Osteocyte (in vitro differentiated cells): Measurements from ENCODE around the gene BCL3. TPM values are rescaled to one million over a fixed set of nuclear protein-coding genes. Genes with fewer than 3 reads are reported as not detected.

Experiments
- DNase-seq: peaks from one replicate; pipeline ENCODE4 v3.0.0; 2021; ENCODE audit warnings: mixed read lengths; ENCODE audit not compliant: unreplicated experiment; ENCODE audit errors: extremely low spot score
- H3K27ac Mint-ChIP-seq: one replicate; pipeline ENCODE4 v1.8.0; 2021; ENCODE audit warnings: mild to moderate bottlenecking, mixed read lengths; ENCODE audit not compliant: unreplicated experiment
- H3K27me3 Mint-ChIP-seq: one replicate; pipeline ENCODE4 v1.8.0; 2021; ENCODE audit warnings: mixed read lengths; ENCODE audit not compliant: unreplicated experiment
- H3K36me3 Mint-ChIP-seq: one replicate; pipeline ENCODE4 v1.8.0; 2021; ENCODE audit warnings: mixed read lengths; ENCODE audit not compliant: unreplicated experiment
- H3K4me1 Mint-ChIP-seq: one replicate; pipeline ENCODE4 v1.8.0; 2021; ENCODE audit warnings: mixed read lengths; ENCODE audit not compliant: unreplicated experiment
- H3K4me3 Mint-ChIP-seq: one replicate; pipeline ENCODE4 v1.8.0; 2021; ENCODE audit warnings: mild to moderate bottlenecking, moderate library complexity, mixed read lengths; ENCODE audit not compliant: unreplicated experiment
- H3K9me3 Mint-ChIP-seq: one replicate; pipeline ENCODE4 v1.8.0; 2021; ENCODE audit warnings: mixed read lengths; ENCODE audit not compliant: unreplicated experiment
- total RNA-seq: library from RNA; stranded (reverse); gene quantifications from 2 replicates; pipeline ENCODE4 v1.2.1, GENCODE V29; 2021
- TF ChIP-seq, protein P1 (sequence below): fragments of 200-600 bp; sonication (generic); IDR thresholded peaks from 2 replicates; pipeline ENCODE4 v1.5.0; 2021; ENCODE audit warnings: antibody characterized with exemption, mild to moderate bottlenecking, moderate library complexity

BCL3 gene
- total RNA-seq, 1 donor from 2014 or later, result 15.3 TPM

DNA sequence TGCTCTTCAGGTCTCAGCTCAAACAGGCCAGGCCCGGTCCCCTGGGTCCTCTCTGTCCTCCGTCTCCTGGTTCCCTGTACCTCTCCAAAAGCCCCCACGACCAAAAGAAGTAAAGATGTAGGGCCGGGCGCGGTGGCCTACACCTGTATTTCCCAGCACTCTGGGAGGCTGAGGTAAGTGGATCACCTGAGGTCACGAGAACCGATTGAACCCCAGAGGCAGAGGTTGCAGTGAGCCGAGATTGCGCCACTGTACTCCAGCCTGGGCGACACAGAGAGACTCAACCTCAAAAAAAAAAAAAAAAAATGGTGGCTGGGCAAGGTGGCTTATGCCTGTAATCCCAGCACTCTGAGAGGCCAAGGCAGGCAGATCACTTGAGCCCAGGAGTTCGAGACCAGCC lies 22.0 kb upstream of the BCL3 start:
- Mint-ChIP-seq H3K4me3 (no peak overlapping the region), H3K4me1 (peaks cover 26% of the 10 kb centered on the region), H3K27me3 (no peaks in the 10 kb centered on the region), H3K27ac (no peak overlapping the region), H3K9me3 (no peaks in the 10 kb centered on the region), H3K36me3 (no peaks in the 10 kb centered on the region)
- no peak for DNase-seq
- TF ChIP-seq, protein P1, sequence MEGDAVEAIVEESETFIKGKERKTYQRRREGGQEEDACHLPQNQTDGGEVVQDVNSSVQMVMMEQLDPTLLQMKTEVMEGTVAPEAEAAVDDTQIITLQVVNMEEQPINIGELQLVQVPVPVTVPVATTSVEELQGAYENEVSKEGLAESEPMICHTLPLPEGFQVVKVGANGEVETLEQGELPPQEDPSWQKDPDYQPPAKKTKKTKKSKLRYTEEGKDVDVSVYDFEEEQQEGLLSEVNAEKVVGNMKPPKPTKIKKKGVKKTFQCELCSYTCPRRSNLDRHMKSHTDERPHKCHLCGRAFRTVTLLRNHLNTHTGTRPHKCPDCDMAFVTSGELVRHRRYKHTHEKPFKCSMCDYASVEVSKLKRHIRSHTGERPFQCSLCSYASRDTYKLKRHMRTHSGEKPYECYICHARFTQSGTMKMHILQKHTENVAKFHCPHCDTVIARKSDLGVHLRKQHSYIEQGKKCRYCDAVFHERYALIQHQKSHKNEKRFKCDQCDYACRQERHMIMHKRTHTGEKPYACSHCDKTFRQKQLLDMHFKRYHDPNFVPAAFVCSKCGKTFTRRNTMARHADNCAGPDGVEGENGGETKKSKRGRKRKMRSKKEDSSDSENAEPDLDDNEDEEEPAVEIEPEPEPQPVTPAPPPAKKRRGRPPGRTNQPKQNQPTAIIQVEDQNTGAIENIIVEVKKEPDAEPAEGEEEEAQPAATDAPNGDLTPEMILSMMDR, result no peak

GRCh38 chr19:44728178-44728577 lies 20.3 kb upstream of the BCL3 start:
- H3K4me3 Mint-ChIP-seq, result no peak overlapping the region
- TF ChIP-seq, protein P1, result no peak
- H3K4me1 Mint-ChIP-seq, result peaks cover 24% of the 10 kb centered on the region
- H3K27ac Mint-ChIP-seq, result no peak overlapping the region
- H3K27me3 Mint-ChIP-seq, result peaks cover 3% of the 10 kb centered on the region
- no peak for DNase-seq
- H3K36me3 Mint-ChIP-seq, result no peaks in the 10 kb centered on the region
- H3K9me3 Mint-ChIP-seq, result no peaks in the 10 kb centered on the region

GRCh38 chr19:44729516-44730033 lies 18.9 kb upstream of the BCL3 start:
- Mint-ChIP-seq H3K9me3 (no peaks in the 10 kb centered on the region), H3K36me3 (no peaks in the 10 kb centered on the region), H3K27ac (no peak overlapping the region), H3K4me1 (peaks cover 13% of the 10 kb centered on the region), H3K27me3 (peaks cover 3% of the 10 kb centered on the region), H3K4me3 (no peak overlapping the region)
- TF ChIP-seq, protein P1, result no peak
- no peak for DNase-seq

DNA sequence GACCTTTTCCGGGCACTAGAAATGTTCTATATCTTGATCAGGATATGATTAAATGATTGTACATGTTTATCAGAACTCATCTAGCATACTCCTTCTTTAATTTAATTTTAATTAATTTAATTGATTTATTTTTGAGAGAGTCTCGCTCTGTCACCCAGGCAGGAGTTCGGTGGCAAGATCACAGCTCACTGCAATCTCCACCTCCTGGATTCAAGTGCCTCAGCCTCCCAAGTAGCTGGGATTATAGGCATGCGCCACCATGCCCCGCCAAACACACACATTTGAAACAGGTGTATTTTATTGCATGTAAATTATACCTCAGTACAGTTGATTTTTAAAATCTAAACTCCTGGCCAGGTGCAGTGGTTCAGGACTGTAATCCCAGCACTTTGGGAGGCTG lies 17.4 kb upstream of the BCL3 start:
- no peak overlapping the region for H3K27ac Mint-ChIP-seq
- no peak overlapping the region for H3K4me3 Mint-ChIP-seq
- H3K4me1 Mint-ChIP-seq, result peaks cover 5% of the 10 kb centered on the region
- peaks cover 3% of the 10 kb centered on the region for H3K27me3 Mint-ChIP-seq
- H3K9me3 Mint-ChIP-seq, result no peaks in the 10 kb centered on the region
- DNase-seq, result no peak
- H3K36me3 Mint-ChIP-seq, result no peaks in the 10 kb centered on the region
- TF ChIP-seq, protein P1, result no peak

DNA sequence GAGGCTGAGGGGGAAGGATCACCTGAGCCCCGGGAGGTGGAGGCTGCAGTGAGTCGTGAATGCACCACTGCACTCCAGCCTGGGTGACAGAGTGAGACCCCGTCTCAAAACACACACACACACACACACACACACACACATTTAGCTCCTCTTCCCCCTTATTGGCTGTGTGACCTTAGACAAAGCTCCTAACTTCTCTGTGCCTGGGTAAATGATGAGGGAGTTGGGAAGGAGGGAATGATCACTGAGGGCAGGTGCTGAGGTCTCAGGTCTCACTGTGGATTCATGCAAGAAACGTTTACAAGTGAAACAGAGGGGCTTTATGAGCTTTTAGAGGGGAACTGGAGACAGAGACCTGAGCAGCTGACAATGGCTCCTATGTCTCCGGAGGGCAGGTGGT lies 16.9 kb upstream of the BCL3 start:
- TF ChIP-seq, protein P1, result no peak
- peaks cover 3% of the 10 kb centered on the region for H3K4me1 Mint-ChIP-seq
- no peaks in the 10 kb centered on the region for H3K9me3 Mint-ChIP-seq
- no peak overlapping the region for H3K27ac Mint-ChIP-seq
- no peak for DNase-seq
- peaks cover 3% of the 10 kb centered on the region for H3K27me3 Mint-ChIP-seq
- no peaks in the 10 kb centered on the region for H3K36me3 Mint-ChIP-seq
- H3K4me3 Mint-ChIP-seq, result no peak overlapping the region
